ENCODE data around the gene POLR2F. TPM values are rescaled to one million over a fixed set of nuclear protein-coding genes. Genes with fewer than 3 reads are reported as not detected.

Gene POLR2F
- polyA plus RNA-seq, 1 of the 3 experiments (the other 2 are of a cell fraction): 255 TPM

DNA sequence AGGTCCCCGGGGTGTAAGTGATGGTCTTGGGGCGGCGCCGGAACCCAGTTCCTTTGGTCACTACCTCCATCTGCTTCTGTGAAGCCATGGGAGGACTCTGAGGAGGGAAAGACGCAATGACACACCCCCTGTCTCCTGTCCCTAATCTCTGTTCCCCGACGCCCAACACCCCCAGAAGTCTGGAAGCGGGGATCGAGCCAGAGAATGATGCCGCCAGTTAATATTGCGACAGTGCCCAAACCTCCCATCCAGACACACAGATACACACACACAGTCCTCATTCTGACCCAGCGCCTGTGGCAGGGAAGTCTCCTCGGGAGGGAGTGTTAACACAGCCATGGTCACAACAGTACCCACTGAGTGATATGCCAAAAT lies 450 bp upstream of the POLR2F start:
- no peak for DNase-seq
- Histone ChIP-seq H3K4me2 (peak overlapping the region; percentile 81), H3K27me3 (ENCODE audit: insufficient read depth) (no peaks in the 10 kb centered on the region), H3K9me3 (no peaks in the 10 kb centered on the region), H3K9ac (peak overlapping the region; percentile 77; the same call in 1 of the 2 replicates), H3K79me2 (ENCODE audit: insufficient read depth) (peaks cover 29% of the 10 kb centered on the region), H3K4me1 (ENCODE audit: control insufficient read depth in 1 of 2, insufficient read depth in 2 of 2, low read depth in 1 of 2, low read length in 1 of 2) (peaks cover 0 to 8% of the 10 kb centered on the region in 2 experiments; a peak in 2 of 4 replicates), H4K20me1 (ENCODE audit: insufficient read depth) (no peaks in the 10 kb centered on the region), H2AFZ (ENCODE audit: low read depth) (peak overlapping the region; percentile 82; the same call in 1 of the 2 replicates), H3K4me3 (ENCODE audit: low read depth in 2 of 2, low read length in 1 of 2) (peak overlapping the region; percentile 75 to 80), H3K36me3 (replicated peaks in 1 of 2; ENCODE audit: control insufficient read depth in 1 of 2, insufficient read depth in 2 of 2, low read length in 1 of 2) (peaks cover 0 to 11% of the 10 kb centered on the region in 2 experiments), H3K9me2 (no peaks in the 10 kb centered on the region), H3F3A (replicated peaks; ENCODE audit: insufficient read depth) (no peaks in the 10 kb centered on the region), H3K27ac (ENCODE audit: low read depth in 2 of 2, low read length in 1 of 2) (peak overlapping the region in 1 of 2 experiments; percentile 45; a peak in 1 of 4 replicates)
- POLR2A ChIA-PET: no interaction called here
- CTCF ChIA-PET: interaction anchor here (0.6 to 1.6 kb wide), 2 partner anchors 14 to 47 kb away, joined by 3 to 5 read pairs; no protein-coding TSS in a partner anchor
- TF ChIP-seq, protein P1, sequence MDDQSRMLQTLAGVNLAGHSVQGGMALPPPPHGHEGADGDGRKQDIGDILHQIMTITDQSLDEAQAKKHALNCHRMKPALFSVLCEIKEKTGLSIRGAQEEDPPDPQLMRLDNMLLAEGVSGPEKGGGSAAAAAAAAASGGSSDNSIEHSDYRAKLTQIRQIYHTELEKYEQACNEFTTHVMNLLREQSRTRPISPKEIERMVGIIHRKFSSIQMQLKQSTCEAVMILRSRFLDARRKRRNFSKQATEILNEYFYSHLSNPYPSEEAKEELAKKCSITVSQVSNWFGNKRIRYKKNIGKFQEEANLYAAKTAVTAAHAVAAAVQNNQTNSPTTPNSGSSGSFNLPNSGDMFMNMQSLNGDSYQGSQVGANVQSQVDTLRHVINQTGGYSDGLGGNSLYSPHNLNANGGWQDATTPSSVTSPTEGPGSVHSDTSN (IDR thresholded peaks at IDR 0.05): no peak
- TF ChIP-seq GABPA (IDR thresholded peaks at IDR 0.05; ENCODE audit: low read depth) (no peak), NFIC (IDR thresholded peaks at IDR 0.05; ENCODE audit: borderline replicate concordance) (no peak), FOXJ3 (CRISPR knock-in tag; IDR thresholded peaks at IDR 0.05) (no peak), CHD2 (IDR thresholded peaks at IDR 0.05; ENCODE audit: low read length, partially characterized antibody) (no peak), NRF1 (IDR thresholded peaks at IDR 0.05; ENCODE audit: low read depth, low read length) (no peak), FOSL2 (IDR thresholded peaks at IDR 0.05; ENCODE audit: borderline replicate concordance, low read depth) (no peak), GATA2 (CRISPR knock-in tag; IDR thresholded peaks at IDR 0.05) (no peak), RAD21 (IDR thresholded peaks at IDR 0.05; ENCODE audit: low read length) (no peak), MEF2A (IDR thresholded peaks at IDR 0.05; ENCODE audit: borderline replicate concordance, low read depth) (no peak), TEAD4 (IDR thresholded peaks at IDR 0.05; ENCODE audit: borderline replicate concordance, insufficient read depth) (no peak)
- TF ChIP-seq, protein P2, sequence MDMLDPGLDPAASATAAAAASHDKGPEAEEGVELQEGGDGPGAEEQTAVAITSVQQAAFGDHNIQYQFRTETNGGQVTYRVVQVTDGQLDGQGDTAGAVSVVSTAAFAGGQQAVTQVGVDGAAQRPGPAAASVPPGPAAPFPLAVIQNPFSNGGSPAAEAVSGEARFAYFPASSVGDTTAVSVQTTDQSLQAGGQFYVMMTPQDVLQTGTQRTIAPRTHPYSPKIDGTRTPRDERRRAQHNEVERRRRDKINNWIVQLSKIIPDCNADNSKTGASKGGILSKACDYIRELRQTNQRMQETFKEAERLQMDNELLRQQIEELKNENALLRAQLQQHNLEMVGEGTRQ (IDR thresholded peaks at IDR 0.05; ENCODE audit: borderline replicate concordance, low read depth, low read length): no peak
- 0% methylated on average over 2 of the region's 13 CpGs for WGBS (ENCODE audit: low lambda C conversion rate)

DNA sequence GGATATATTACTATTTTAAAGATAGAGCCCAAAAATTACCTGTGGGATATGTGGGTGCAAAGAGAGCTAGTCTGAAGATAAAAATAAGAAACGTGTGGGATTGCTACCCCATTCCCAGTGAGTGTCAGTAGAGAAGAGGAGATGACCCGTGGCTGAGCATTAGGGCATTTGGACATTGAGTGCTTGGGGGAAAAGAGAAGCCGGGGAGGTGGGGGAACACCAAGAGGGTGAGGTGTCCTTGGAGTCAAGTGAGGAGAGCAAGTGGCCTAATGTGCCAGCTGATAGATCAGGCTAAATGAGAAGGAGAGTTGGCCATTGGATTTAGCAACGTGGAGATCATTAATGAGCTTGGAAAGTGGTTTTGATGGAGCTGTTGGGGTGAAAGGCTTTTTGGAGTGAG lies 1.2 kb downstream of the POLR2F start:
- ChIA-PET CTCF (interaction anchor here (1.1 to 1.6 kb wide), 2 partner anchors 10 to 12 kb away, joined by 3 to 5 read pairs; no protein-coding TSS in a partner anchor), POLR2A (interaction anchor here (0.6 kb wide), 1 partner anchor 106 kb away, joined by 3 read pairs; no protein-coding TSS in a partner anchor)
- H2AFZ ChIP-seq (ENCODE audit: low read depth): no peak overlapping the region
- H3K27ac ChIP-seq (ENCODE audit: low read depth in 2 of 2, low read length in 1 of 2): no peak overlapping the region
- H3K9me3 ChIP-seq: no peaks in the 10 kb centered on the region
- peaks cover 0 to 19% of the 10 kb centered on the region in 2 experiments for H3K36me3 ChIP-seq (replicated peaks in 1 of 2; ENCODE audit: control insufficient read depth in 1 of 2, insufficient read depth in 2 of 2, low read length in 1 of 2)
- peaks cover 29% of the 10 kb centered on the region for H3K79me2 ChIP-seq (ENCODE audit: insufficient read depth)
- WGBS (ENCODE audit: low lambda C conversion rate): 39% methylated on average over 4 of the region's 4 CpGs
- peak overlapping the region; percentile 81 for H3K4me2 ChIP-seq
- H3K4me1 ChIP-seq (ENCODE audit: control insufficient read depth in 1 of 2, insufficient read depth in 2 of 2, low read depth in 1 of 2, low read length in 1 of 2): peaks cover 0 to 8% of the 10 kb centered on the region in 2 experiments; a peak in 2 of 4 replicates
- no peak for TF ChIP-seq FOSL2 (IDR thresholded peaks at IDR 0.05; ENCODE audit: borderline replicate concordance, low read depth)
- no peak for TF ChIP-seq GATA2 (CRISPR knock-in tag; IDR thresholded peaks at IDR 0.05)
- TF ChIP-seq, protein P3, sequence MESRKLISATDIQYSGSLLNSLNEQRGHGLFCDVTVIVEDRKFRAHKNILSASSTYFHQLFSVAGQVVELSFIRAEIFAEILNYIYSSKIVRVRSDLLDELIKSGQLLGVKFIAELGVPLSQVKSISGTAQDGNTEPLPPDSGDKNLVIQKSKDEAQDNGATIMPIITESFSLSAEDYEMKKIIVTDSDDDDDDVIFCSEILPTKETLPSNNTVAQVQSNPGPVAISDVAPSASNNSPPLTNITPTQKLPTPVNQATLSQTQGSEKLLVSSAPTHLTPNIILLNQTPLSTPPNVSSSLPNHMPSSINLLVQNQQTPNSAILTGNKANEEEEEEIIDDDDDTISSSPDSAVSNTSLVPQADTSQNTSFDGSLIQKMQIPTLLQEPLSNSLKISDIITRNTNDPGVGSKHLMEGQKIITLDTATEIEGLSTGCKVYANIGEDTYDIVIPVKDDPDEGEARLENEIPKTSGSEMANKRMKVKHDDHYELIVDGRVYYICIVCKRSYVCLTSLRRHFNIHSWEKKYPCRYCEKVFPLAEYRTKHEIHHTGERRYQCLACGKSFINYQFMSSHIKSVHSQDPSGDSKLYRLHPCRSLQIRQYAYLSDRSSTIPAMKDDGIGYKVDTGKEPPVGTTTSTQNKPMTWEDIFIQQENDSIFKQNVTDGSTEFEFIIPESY (IDR thresholded peaks at IDR 0.05; ENCODE audit: borderline replicate concordance, low read depth): no peak
- TF ChIP-seq FOXM1 (IDR thresholded peaks at IDR 0.05; ENCODE audit: low read depth): no peak
- TF ChIP-seq, protein P1 (IDR thresholded peaks at IDR 0.05): no peak
- no peak for TF ChIP-seq YY1 (IDR thresholded peaks at IDR 0.05; ENCODE audit: low read depth)
- no peak for TF ChIP-seq SMC3 (IDR thresholded peaks at IDR 0.05; ENCODE audit: low read depth, low read length)
- no peak for TF ChIP-seq JUND (IDR thresholded peaks at IDR 0.05)
- no peak for TF ChIP-seq MXI1 (IDR thresholded peaks at IDR 0.05; ENCODE audit: low read depth, low read length)
- TF ChIP-seq EP300 (IDR thresholded peaks at IDR 0.05; ENCODE audit: borderline replicate concordance in 1 of 2, low read depth in 1 of 2, low read length in 1 of 2): no peak
- no peak for DNase-seq
- H3K9me2 ChIP-seq: no peaks in the 10 kb centered on the region
- peak overlapping the region; percentile 75 to 80 for H3K4me3 ChIP-seq (ENCODE audit: low read depth in 2 of 2, low read length in 1 of 2)
- no peaks in the 10 kb centered on the region for H3K27me3 ChIP-seq (ENCODE audit: insufficient read depth)
- no peaks in the 10 kb centered on the region for H4K20me1 ChIP-seq (ENCODE audit: insufficient read depth)
- H3F3A ChIP-seq (replicated peaks; ENCODE audit: insufficient read depth): no peaks in the 10 kb centered on the region
- peak overlapping the region; percentile 77; the same call in 1 of the 2 replicates for H3K9ac ChIP-seq
